GM21529 (cell line): Measurements from ENCODE around the gene EEPD1.
"Not testable (repeated sequence)": the region's sequence is repeated elsewhere in the genome, so short reads cannot be mapped to it uniquely, and the experiment has no call there.

Experiments used
- ATAC-seq: cut with Tn5 transposase; IDR thresholded peaks from one replicate; pipeline ENCODE4 v1.9.1; 2021; ENCODE audit not compliant: unreplicated experiment

EEPD1 gene

GRCh38 chr7:36152756-36153570 lies at the start of gene EEPD1:
TSS of gene EEPD1 (plus strand) at chr7:36153254. CDS start at chr7:36154325, 1,071 bp downstream.
- peak; percentile 95 for ATAC-seq

- ATAC-seq = no peak
Observed at GRCh38 chr7:36103837-36104561, 49.1 kb upstream of the EEPD1 start.

- not testable (repeated sequence) for ATAC-seq
Observed at GRCh38 chr7:36106972-36107908, 45.8 kb upstream of the EEPD1 start.

- ATAC-seq = no peak
Observed at GRCh38 chr7:36107926-36108631, 45.0 kb upstream of the EEPD1 start.

- no peak for ATAC-seq
Observed at GRCh38 chr7:36109013-36109627, 43.9 kb upstream of the EEPD1 start.

GRCh38 chr7:36110584-36110983 lies 42.5 kb upstream of the EEPD1 start:
- ATAC-seq = no peak

GRCh38 chr7:36112969-36113368 lies 40.1 kb upstream of the EEPD1 start:
- no peak for ATAC-seq

GRCh38 chr7:36114355-36114754 lies 38.7 kb upstream of the EEPD1 start:
- ATAC-seq = no peak

- peak; percentile 100 for ATAC-seq
Observed at GRCh38 chr7:36115448-36116321, 37.4 kb upstream of the EEPD1 start.

GRCh38 chr7:36116347-36117202 lies 36.5 kb upstream of the EEPD1 start:
- ATAC-seq = no peak

GRCh38 chr7:36117203-36117840 lies 35.7 kb upstream of the EEPD1 start:
- ATAC-seq = no peak

- no peak for ATAC-seq
Observed at GRCh38 chr7:36118344-36118743, 34.7 kb upstream of the EEPD1 start.

- ATAC-seq = no peak
Observed at GRCh38 chr7:36119005-36119706, 33.9 kb upstream of the EEPD1 start.

GRCh38 chr7:36119983-36120646 lies 32.9 kb upstream of the EEPD1 start:
- ATAC-seq = not testable (repeated sequence)

GRCh38 chr7:36125630-36126029 lies 27.4 kb upstream of the EEPD1 start:
- not testable (repeated sequence) for ATAC-seq

- no peak for ATAC-seq
Observed at GRCh38 chr7:36127075-36127740, 25.8 kb upstream of the EEPD1 start.
